GM23338 (cell line): ENCODE results near the gene ETV6. TPM values are rescaled to one million over a fixed set of nuclear protein-coding genes. Genes with fewer than 3 reads are reported as not detected.

Experiments
- ATAC-seq: fragments of 200-7000 bp; cut with Tn5 transposase; 3 replicates; pipeline ENCODE4 v1.9.1; 2020
- DNase-seq: peaks from one replicate; pipeline ENCODE4 v3.0.0-alpha.2; 2015; ENCODE audit warnings: low spot score
- H2AFZ ChIP-seq: fragments of 200-600 bp; sonication (generic); 2 replicates; pipeline ENCODE4 v1.8.0; 2016; ENCODE audit warnings: antibody characterized with exemption, mild to moderate bottlenecking, moderate library complexity
- H3F3A ChIP-seq: fragments of 200-600 bp; sonication (generic); replicated peaks from 2 replicates; pipeline ENCODE4 v1.8.0; 2017; ENCODE audit warnings: antibody characterized with exemption, mixed run types, low read depth
- H3K27ac ChIP-seq: fragments of 200-600 bp; sonication (generic); 2 replicates; pipeline ENCODE4 v1.6.1; 2016; ENCODE audit warnings: low read depth
- H3K27me3 ChIP-seq: fragments of 200-600 bp; sonication (generic); 2 replicates; pipeline ENCODE4 v1.8.0; 2016; ENCODE audit warnings: mild to moderate bottlenecking, mixed run types, moderate library complexity; ENCODE audit not compliant: insufficient read depth
- H3K36me3 ChIP-seq: fragments of 200-600 bp; sonication (generic); 2 replicates; pipeline ENCODE4 v1.8.0; 2016; ENCODE audit warnings: mild to moderate bottlenecking; ENCODE audit not compliant: insufficient read depth
- H3K4me1 ChIP-seq: fragments of 200-600 bp; sonication (generic); 2 replicates; pipeline ENCODE4 v1.8.0; 2016; ENCODE audit warnings: mild to moderate bottlenecking, moderate library complexity; ENCODE audit not compliant: insufficient read depth
- H3K4me2 ChIP-seq: fragments of 200-600 bp; sonication (generic); 2 replicates; pipeline ENCODE4 v1.7.1; 2017; ENCODE audit warnings: mixed run types
- H3K4me3 ChIP-seq: fragments of 200-600 bp; sonication (generic); 2 replicates; pipeline ENCODE4 v1.6.1; 2016; ENCODE audit warnings: mixed run types
- H3K79me2 ChIP-seq: fragments of 200-600 bp; sonication (generic); replicated peaks from 2 replicates; pipeline ENCODE4 v1.8.0; 2017; ENCODE audit warnings: mild to moderate bottlenecking; ENCODE audit not compliant: insufficient read depth
- H3K9me2 ChIP-seq: fragments of 200-600 bp; sonication (generic); 2 replicates; pipeline ENCODE4 v1.8.0; 2017; ENCODE audit not compliant: insufficient read depth
- H4K20me1 ChIP-seq: fragments of 200-600 bp; sonication (generic); replicated peaks from 2 replicates; pipeline ENCODE4 v1.8.0; 2017; ENCODE audit warnings: mild to moderate bottlenecking; ENCODE audit not compliant: insufficient read depth
- H3K27ac Mint-ChIP-seq: 2 replicates; pipeline ENCODE4 v1.8.0; 2020; ENCODE audit warnings: inconsistent platforms, mild to moderate bottlenecking, moderate library complexity, mixed read lengths
- H3K27me3 Mint-ChIP-seq: 3 replicates; pipeline ENCODE4 v1.8.0; 2022; ENCODE audit warnings: low read depth, mild to moderate bottlenecking, moderate library complexity, mixed read lengths, inconsistent platforms; ENCODE audit not compliant: insufficient read depth, poor library complexity
- H3K36me3 Mint-ChIP-seq: 3 replicates; pipeline ENCODE4 v1.8.0; 2021; ENCODE audit warnings: low read depth, mild to moderate bottlenecking, inconsistent platforms, moderate library complexity, mixed read lengths
- H3K4me1 Mint-ChIP-seq: 3 replicates; pipeline ENCODE4 v1.8.0; 2020; ENCODE audit warnings: mild to moderate bottlenecking, inconsistent platforms, mixed read lengths
- H3K4me3 Mint-ChIP-seq: 3 replicates; pipeline ENCODE4 v1.8.0; 2021; ENCODE audit warnings: moderate library complexity, mild to moderate bottlenecking, inconsistent platforms, mixed read lengths
- H3K9me3 Mint-ChIP-seq: 3 replicates; pipeline ENCODE4 v1.8.0; 2020; ENCODE audit warnings: moderate library complexity, mild to moderate bottlenecking, inconsistent platforms, mixed read lengths
- CREB1 ChIP-seq: fragments of 250-450 bp; sonication (Bioruptor Pico); IDR thresholded peaks from 2 replicates; pipeline ENCODE4 v1.5.0; 2020; ENCODE audit warnings: low read depth, mild to moderate bottlenecking, moderate library complexity
- EZH2 ChIP-seq: fragments of 200-600 bp; sonication (generic); IDR thresholded peaks from one replicate; pipeline ENCODE4 v1.8.0; 2017; ENCODE audit warnings: antibody characterized with exemption, mild to moderate bottlenecking, low read depth; ENCODE audit not compliant: unreplicated experiment
- EZH2phosphoT487 ChIP-seq: fragments of 200-600 bp; sonication (generic); IDR thresholded peaks from one replicate; pipeline ENCODE4 v1.8.1; 2018; ENCODE audit warnings: antibody characterized with exemption; ENCODE audit not compliant: unreplicated experiment
- ZNF114 ChIP-seq: fragments of 250-450 bp; sonication (Bioruptor Pico); IDR thresholded peaks from 2 replicates; pipeline ENCODE4 v1.5.0; 2020; ENCODE audit warnings: mild to moderate bottlenecking, moderate library complexity
- polyA plus RNA-seq: library from polyadenylated mRNA; unstranded; fragments of >200 nt; fragmentation: Nextera tagmentation; extraction: Ambion mirVana; gene quantifications from 2 replicates; pipeline ENCODE4 v1.2.1, GENCODE V29; 2016
- total RNA-seq: library from RNA; depleted of rRNA; stranded (reverse); fragments of >200 nt; shearing (Covaris generic); gene quantifications from 2 replicates; pipeline ENCODE4 v1.2.3, GENCODE V29; 2014
- TF ChIP-seq, protein P1 (sequence below), 2 experiments: fragments of 200-600 bp in 1 of 2; sonication (generic) in 1 of 2; conservative IDR thresholded peaks; 2 replicates each; pipeline versions ENCODE4 v1.5.1 to v1.6.1; 2016 to 2017; ENCODE audit warnings: antibody characterized with exemption in 2 of 2, low read depth in 2 of 2, mild to moderate bottlenecking in 2 of 2, moderate library complexity in 1 of 2
- TF ChIP-seq, protein P2 (sequence below): IDR thresholded peaks from 2 replicates; pipeline ENCODE4 v1.6.1; 2016; ENCODE audit warnings: antibody characterized with exemption
- TF ChIP-seq, protein P3 (sequence below): IDR thresholded peaks from one replicate; pipeline ENCODE4 v1.6.1; 2018; ENCODE audit warnings: antibody characterized with exemption; ENCODE audit not compliant: unreplicated experiment

The ETV6 gene
- total and polyA plus RNA-seq, 2 experiments from 2014 or later = 7.5 to 15.1 TPM

DNA sequence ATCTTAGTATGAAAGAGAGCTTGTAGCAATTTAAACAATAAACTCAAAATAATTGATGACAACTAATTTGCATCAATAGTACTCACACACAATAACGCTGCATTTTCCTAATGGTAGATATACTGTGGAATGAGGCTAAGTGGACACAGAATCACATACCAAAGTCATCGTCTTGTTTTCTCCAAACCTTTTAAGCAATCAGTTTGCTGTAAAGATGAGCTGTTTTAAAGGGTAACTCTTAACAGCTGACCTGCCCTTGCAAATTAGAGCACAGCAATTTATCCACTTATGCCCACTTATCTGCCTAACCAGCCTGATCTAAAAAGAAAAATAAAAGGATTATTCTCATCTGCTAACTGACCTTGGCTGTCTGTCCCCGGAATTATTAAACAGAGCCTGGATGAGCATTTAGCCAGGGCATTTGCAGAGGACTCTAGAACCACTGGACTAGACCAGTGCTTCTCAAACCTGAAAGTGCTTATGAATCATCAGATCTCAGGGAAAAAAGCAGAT, 247.0 kb downstream of the ETV6 start:
- peaks cover 5% of the 10 kb centered on the region for H3K27me3 Mint-ChIP-seq
- H3K9me2 ChIP-seq = peaks cover 6% of the 10 kb centered on the region; the same call in 1 of the 2 replicates
- TF ChIP-seq, protein P1, sequence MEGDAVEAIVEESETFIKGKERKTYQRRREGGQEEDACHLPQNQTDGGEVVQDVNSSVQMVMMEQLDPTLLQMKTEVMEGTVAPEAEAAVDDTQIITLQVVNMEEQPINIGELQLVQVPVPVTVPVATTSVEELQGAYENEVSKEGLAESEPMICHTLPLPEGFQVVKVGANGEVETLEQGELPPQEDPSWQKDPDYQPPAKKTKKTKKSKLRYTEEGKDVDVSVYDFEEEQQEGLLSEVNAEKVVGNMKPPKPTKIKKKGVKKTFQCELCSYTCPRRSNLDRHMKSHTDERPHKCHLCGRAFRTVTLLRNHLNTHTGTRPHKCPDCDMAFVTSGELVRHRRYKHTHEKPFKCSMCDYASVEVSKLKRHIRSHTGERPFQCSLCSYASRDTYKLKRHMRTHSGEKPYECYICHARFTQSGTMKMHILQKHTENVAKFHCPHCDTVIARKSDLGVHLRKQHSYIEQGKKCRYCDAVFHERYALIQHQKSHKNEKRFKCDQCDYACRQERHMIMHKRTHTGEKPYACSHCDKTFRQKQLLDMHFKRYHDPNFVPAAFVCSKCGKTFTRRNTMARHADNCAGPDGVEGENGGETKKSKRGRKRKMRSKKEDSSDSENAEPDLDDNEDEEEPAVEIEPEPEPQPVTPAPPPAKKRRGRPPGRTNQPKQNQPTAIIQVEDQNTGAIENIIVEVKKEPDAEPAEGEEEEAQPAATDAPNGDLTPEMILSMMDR (conservative IDR thresholded peaks at IDR 0.05; ENCODE audit: low read depth in 2 of 2) = no peak
- H3K4me3 Mint-ChIP-seq = no peak overlapping the region
- H3K27ac ChIP-seq = no peak overlapping the region
- no peak for ATAC-seq
- H3K27ac Mint-ChIP-seq = no peak overlapping the region
- H3K79me2 ChIP-seq = no peaks in the 10 kb centered on the region
- H3K4me1 Mint-ChIP-seq = peaks cover 11% of the 10 kb centered on the region
- H3K36me3 Mint-ChIP-seq = no peaks in the 10 kb centered on the region; the same call in 2 of the 3 replicates
- H3F3A ChIP-seq = no peaks in the 10 kb centered on the region
- H2AFZ ChIP-seq = no peak overlapping the region
- no peaks in the 10 kb centered on the region for H3K27me3 ChIP-seq
- H3K36me3 ChIP-seq = no peaks in the 10 kb centered on the region; the same call in 1 of the 2 replicates
- H3K4me1 ChIP-seq = 0 out of 2 replicates have a peak, but pooled peaks cover 3% of the 10 kb centered on the region
- no peaks in the 10 kb centered on the region; the same call in 2 of the 3 replicates for H3K9me3 Mint-ChIP-seq
- H4K20me1 ChIP-seq = no peaks in the 10 kb centered on the region
- H3K4me3 ChIP-seq = no peak overlapping the region
- DNase-seq = no peak
- H3K4me2 ChIP-seq = no peak overlapping the region

GRCh38 chr12:11897923-11898322, 248.4 kb downstream of the ETV6 start:
- H3K4me3 ChIP-seq = no peak overlapping the region
- H3K4me1 Mint-ChIP-seq = peaks cover 8% of the 10 kb centered on the region
- ATAC-seq (no peak), DNase-seq (no peak)
- H3K27ac ChIP-seq = no peak overlapping the region
- no peaks in the 10 kb centered on the region for H3K27me3 ChIP-seq
- H3F3A ChIP-seq = no peaks in the 10 kb centered on the region
- no peak overlapping the region for H3K4me3 Mint-ChIP-seq
- no peaks in the 10 kb centered on the region for H4K20me1 ChIP-seq
- H3K36me3 Mint-ChIP-seq = no peaks in the 10 kb centered on the region
- peaks cover 6% of the 10 kb centered on the region; the same call in 1 of the 2 replicates for H3K9me2 ChIP-seq
- no peak overlapping the region for H3K27ac Mint-ChIP-seq
- no peaks in the 10 kb centered on the region for H3K36me3 ChIP-seq
- H3K9me3 Mint-ChIP-seq = no peaks in the 10 kb centered on the region; the same call in 2 of the 3 replicates
- no peak overlapping the region for H2AFZ ChIP-seq
- H3K27me3 Mint-ChIP-seq = no peaks in the 10 kb centered on the region
- 0 out of 2 replicates have a peak, but pooled peaks cover 3% of the 10 kb centered on the region for H3K4me1 ChIP-seq
- no peaks in the 10 kb centered on the region for H3K79me2 ChIP-seq
- H3K4me2 ChIP-seq = no peak overlapping the region
- TF ChIP-seq ZNF114 (CRISPR knock-in tag) (no peak), EZH2 (no peak), CREB1 (CRISPR knock-in tag) (no peak), EZH2phosphoT487 (no peak)
- TF ChIP-seq, protein P2, sequence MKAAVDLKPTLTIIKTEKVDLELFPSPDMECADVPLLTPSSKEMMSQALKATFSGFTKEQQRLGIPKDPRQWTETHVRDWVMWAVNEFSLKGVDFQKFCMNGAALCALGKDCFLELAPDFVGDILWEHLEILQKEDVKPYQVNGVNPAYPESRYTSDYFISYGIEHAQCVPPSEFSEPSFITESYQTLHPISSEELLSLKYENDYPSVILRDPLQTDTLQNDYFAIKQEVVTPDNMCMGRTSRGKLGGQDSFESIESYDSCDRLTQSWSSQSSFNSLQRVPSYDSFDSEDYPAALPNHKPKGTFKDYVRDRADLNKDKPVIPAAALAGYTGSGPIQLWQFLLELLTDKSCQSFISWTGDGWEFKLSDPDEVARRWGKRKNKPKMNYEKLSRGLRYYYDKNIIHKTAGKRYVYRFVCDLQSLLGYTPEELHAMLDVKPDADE = no peak
- TF ChIP-seq, protein P3, sequence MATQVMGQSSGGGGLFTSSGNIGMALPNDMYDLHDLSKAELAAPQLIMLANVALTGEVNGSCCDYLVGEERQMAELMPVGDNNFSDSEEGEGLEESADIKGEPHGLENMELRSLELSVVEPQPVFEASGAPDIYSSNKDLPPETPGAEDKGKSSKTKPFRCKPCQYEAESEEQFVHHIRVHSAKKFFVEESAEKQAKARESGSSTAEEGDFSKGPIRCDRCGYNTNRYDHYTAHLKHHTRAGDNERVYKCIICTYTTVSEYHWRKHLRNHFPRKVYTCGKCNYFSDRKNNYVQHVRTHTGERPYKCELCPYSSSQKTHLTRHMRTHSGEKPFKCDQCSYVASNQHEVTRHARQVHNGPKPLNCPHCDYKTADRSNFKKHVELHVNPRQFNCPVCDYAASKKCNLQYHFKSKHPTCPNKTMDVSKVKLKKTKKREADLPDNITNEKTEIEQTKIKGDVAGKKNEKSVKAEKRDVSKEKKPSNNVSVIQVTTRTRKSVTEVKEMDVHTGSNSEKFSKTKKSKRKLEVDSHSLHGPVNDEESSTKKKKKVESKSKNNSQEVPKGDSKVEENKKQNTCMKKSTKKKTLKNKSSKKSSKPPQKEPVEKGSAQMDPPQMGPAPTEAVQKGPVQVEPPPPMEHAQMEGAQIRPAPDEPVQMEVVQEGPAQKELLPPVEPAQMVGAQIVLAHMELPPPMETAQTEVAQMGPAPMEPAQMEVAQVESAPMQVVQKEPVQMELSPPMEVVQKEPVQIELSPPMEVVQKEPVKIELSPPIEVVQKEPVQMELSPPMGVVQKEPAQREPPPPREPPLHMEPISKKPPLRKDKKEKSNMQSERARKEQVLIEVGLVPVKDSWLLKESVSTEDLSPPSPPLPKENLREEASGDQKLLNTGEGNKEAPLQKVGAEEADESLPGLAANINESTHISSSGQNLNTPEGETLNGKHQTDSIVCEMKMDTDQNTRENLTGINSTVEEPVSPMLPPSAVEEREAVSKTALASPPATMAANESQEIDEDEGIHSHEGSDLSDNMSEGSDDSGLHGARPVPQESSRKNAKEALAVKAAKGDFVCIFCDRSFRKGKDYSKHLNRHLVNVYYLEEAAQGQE = no peak
- TF ChIP-seq, protein P1 (conservative IDR thresholded peaks at IDR 0.05; ENCODE audit: low read depth in 2 of 2) = no peak
